ENCODE data around the gene LGI1. TPM values are rescaled to one million over a fixed set of nuclear protein-coding genes. Genes with fewer than 3 reads are reported as not detected.

LGI1 gene
- polyA plus RNA-seq, 1 donor from 2014 or later: 2.1 TPM

DNA sequence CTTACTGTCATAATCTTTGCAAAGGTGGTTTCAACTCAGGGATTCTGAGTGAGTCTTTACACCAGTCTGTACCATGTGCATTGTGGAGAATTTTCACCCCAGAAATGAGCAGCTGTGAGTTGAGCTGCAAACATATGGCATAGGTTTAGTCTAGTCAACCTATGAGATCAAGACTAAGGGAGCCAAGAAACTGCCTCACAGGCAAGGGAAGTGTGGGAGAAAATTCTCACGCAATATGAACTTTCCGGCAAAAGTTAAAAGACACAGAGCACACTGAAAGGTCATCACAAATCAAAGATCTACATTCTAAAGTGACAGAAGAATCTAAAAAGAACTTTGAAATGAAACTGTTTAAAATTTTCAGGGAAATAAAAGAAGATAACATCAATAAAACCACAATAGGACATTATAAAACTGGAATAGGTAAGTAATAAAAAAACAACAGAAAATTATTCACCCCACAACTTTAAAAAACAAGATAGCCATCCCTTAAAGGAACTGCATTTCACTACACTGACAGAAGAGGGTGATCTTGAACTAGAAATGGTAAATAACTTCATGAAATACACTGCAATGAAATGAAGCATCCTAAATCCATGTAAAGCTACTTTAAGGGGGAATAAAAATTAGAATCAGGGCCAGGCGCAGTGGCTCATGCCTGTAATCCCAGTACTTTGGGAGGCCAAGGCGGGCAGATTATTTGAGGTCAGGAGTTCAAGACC is 63.5 kb downstream of the LGI1 start:
- no peaks in the 10 kb centered on the region for H3K9me2 ChIP-seq (ENCODE audit: insufficient read depth, low read length)
- no peak overlapping the region for H3K4me2 ChIP-seq (ENCODE audit: low read length)
- no peaks in the 10 kb centered on the region for H3K79me2 ChIP-seq (replicated peaks; ENCODE audit: insufficient read depth, low read length)
- no peaks in the 10 kb centered on the region for H3K27me3 ChIP-seq (ENCODE audit: insufficient read depth, low read depth, low read length)
- TF ChIP-seq POLR2AphosphoS5 (IDR thresholded peaks at IDR 0.05): no peak
- peak; percentile 62 for TF ChIP-seq RAD21 (conservative IDR thresholded peaks at IDR 0.05)
- TF ChIP-seq CTCF (IDR thresholded peaks at IDR 0.05; ENCODE audit: poor library complexity, severe bottlenecking): peak; percentile 42
- peak; percentile 56 for TF ChIP-seq SMC3 (conservative IDR thresholded peaks at IDR 0.05; ENCODE audit: poor library complexity)
- no peak overlapping the region for H3K4me3 ChIP-seq (ENCODE audit: low read length)
- H3K36me3 ChIP-seq (ENCODE audit: insufficient read depth, low read length): no peaks in the 10 kb centered on the region
- no peaks in the 10 kb centered on the region for H3K9me3 ChIP-seq (ENCODE audit: low read length)
- H3K9ac ChIP-seq (ENCODE audit: low read length): no peak overlapping the region
- H4K20me1 ChIP-seq (ENCODE audit: insufficient read depth): no peaks in the 10 kb centered on the region
- H2AFZ ChIP-seq (ENCODE audit: low read depth, low read length): no peak overlapping the region
- H3F3A ChIP-seq (ENCODE audit: insufficient read depth, low read length, poor library complexity, severe bottlenecking): no peaks in the 10 kb centered on the region
- no peak overlapping the region for H3K27ac ChIP-seq (ENCODE audit: low read length)

DNA sequence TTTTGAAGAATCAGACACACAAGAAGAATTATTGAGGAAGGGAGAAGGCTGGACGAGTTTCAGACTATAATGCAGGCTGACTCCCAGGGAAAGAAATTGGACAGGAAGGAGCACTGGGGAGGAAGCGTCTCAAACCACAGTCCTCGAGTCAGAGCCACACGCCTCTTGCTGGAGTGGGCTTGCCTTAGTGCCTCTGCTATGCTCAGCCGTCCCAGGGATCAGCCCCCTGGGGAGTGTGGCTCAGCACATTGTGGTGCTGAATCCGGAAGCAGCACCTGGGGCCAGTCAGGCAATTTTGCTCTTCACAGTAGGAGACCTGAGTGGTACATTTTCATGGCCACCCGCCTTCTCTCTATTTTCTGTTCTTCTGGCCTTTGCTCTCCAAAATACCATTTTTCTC is 68.6 kb downstream of the LGI1 start:
- peak overlapping the region; percentile 47 for H3K4me2 ChIP-seq (ENCODE audit: low read length)
- no peaks in the 10 kb centered on the region for H3F3A ChIP-seq (ENCODE audit: insufficient read depth, low read length, poor library complexity, severe bottlenecking)

More for the DNA sequence above, 68.6 kb downstream of the LGI1 start:
- Histone ChIP-seq H3K36me3 (ENCODE audit: insufficient read depth, low read length) (no peaks in the 10 kb centered on the region), H3K27me3 (ENCODE audit: insufficient read depth, low read depth, low read length) (no peaks in the 10 kb centered on the region), H4K20me1 (ENCODE audit: insufficient read depth) (no peaks in the 10 kb centered on the region), H3K9ac (ENCODE audit: low read length) (peak overlapping the region; percentile 24), H3K9me2 (ENCODE audit: insufficient read depth, low read length) (no peaks in the 10 kb centered on the region), H2AFZ (ENCODE audit: low read depth, low read length) (no peak overlapping the region), H3K9me3 (ENCODE audit: low read length) (no peaks in the 10 kb centered on the region), H3K27ac (ENCODE audit: low read length) (peak overlapping the region; percentile 65), H3K4me3 (ENCODE audit: low read length) (peak overlapping the region; percentile 39), H3K79me2 (replicated peaks; ENCODE audit: insufficient read depth, low read length) (no peaks in the 10 kb centered on the region)
- no peak for TF ChIP-seq MXI1 (conservative IDR thresholded peaks at IDR 0.05; ENCODE audit: poor library complexity, severe bottlenecking)
- TF ChIP-seq RAD21 (conservative IDR thresholded peaks at IDR 0.05): no peak
- no peak for TF ChIP-seq EP300 (conservative IDR thresholded peaks at IDR 0.05; ENCODE audit: poor library complexity, severe bottlenecking)
- TF ChIP-seq SMC3 (conservative IDR thresholded peaks at IDR 0.05; ENCODE audit: poor library complexity): no peak
- TF ChIP-seq EZH2 (IDR thresholded peaks at IDR 0.05; ENCODE audit: borderline replicate concordance, insufficient read depth, low read length, poor library complexity, severe bottlenecking): no peak
- no peak for TF ChIP-seq TAF1 (IDR thresholded peaks at IDR 0.05; ENCODE audit: low read depth)
- no peak for TF ChIP-seq REST (IDR thresholded peaks at IDR 0.05; ENCODE audit: borderline replicate concordance)
- no peak for TF ChIP-seq CTCF (IDR thresholded peaks at IDR 0.05; ENCODE audit: poor library complexity, severe bottlenecking)
- no peak for TF ChIP-seq POLR2AphosphoS5 (IDR thresholded peaks at IDR 0.05)
